ENCODE measurements around the gene MARK2. TPM values are rescaled to one million over a fixed set of nuclear protein-coding genes. Genes with fewer than 3 reads are reported as not detected.
A peak's percentile ranks its signal among the peaks of the same experiment; 100 is the strongest.

The MARK2 gene
- total and polyA plus RNA-seq, 11 donors: 17.0 to 53.5 (median 37.5) TPM

GRCh38 chr11:63908631-63909401, 69.9 kb downstream of the MARK2 start:
- Histone ChIP-seq H3K4me1 (peaks cover 0 to 35% (median 6%) of the 10 kb centered on the region in 12 donors), H3K9me3 (no peaks in the 10 kb centered on the region), H3K36me3 (peaks cover 0 to 59% (median 52%) of the 10 kb centered on the region in 9 donors), H3K4me3 (no peak overlapping the region), H3K27ac (no peak overlapping the region), H3K27me3 (no peaks in the 10 kb centered on the region)
- WGBS, 4 donors: 80 to 86% (median 82%) methylated on average over 41 to 46 of the region's 46 CpGs
- intact Hi-C loops (cut with DNase I): loop anchor here in 1 of 10 donors (5.0 kb wide), 1 partner anchor 33 kb away; no protein-coding TSS in a partner anchor
- DNase-seq (peak in 3 of 5 donors; percentile 42 to 59 (median 54)), ATAC-seq (peak in 3 of 4 donors; percentile 43 to 49 (median 49))
- TF ChIP-seq POLR2A (IDR thresholded peaks at IDR 0.05) (no peak), CTCF (IDR thresholded peaks at IDR 0.05) (no peak)

GRCh38 chr11:63909591-63910506, 70.9 kb downstream of the MARK2 start:
- intact Hi-C loops (cut with DNase I): loop anchor here in 1 of 10 donors (5.0 kb wide), 1 partner anchor 32 kb away; no protein-coding TSS in a partner anchor
- peak overlapping the region in 4 of 12 donors; percentile 0 to 29 (median 16) for H3K27ac ChIP-seq

GRCh38 chr11:63910675-63911074, 71.8 kb downstream of the MARK2 start:
- 63 to 65% (median 64%) methylated on average over 9 of the region's 9 CpGs for WGBS, 4 donors
- peaks cover 0 to 40% (median 33%) of the 10 kb centered on the region in 9 donors for H3K36me3 ChIP-seq
- DNase-seq (no peak), ATAC-seq (no peak)
- peaks cover 0 to 2% (median 0%) of the 10 kb centered on the region in 9 donors for H3K27me3 ChIP-seq
- no peaks in the 10 kb centered on the region for H3K9me3 ChIP-seq
- no peak for TF ChIP-seq POLR2A (IDR thresholded peaks at IDR 0.05)
- no peak for TF ChIP-seq CTCF (IDR thresholded peaks at IDR 0.05)
- no peak overlapping the region for H3K4me3 ChIP-seq
- peaks cover 0 to 44% (median 12%) of the 10 kb centered on the region in 12 donors for H3K4me1 ChIP-seq
- intact Hi-C loops (cut with DNase I): no loop called here
- peak overlapping the region in 1 of 12 donors; percentile 1 for H3K27ac ChIP-seq

More at GRCh38 chr11:63909591-63910506, 70.9 kb downstream of the MARK2 start:
- WGBS, 4 donors: 56 to 72% (median 63%) methylated on average over 21 to 24 of the region's 24 CpGs
- Histone ChIP-seq H3K36me3 (peaks cover 0 to 49% (median 42%) of the 10 kb centered on the region in 9 donors), H3K4me1 (peaks cover 0 to 35% (median 6%) of the 10 kb centered on the region in 12 donors), H3K4me3 (no peak overlapping the region), H3K27me3 (no peaks in the 10 kb centered on the region), H3K9me3 (no peaks in the 10 kb centered on the region)
- DNase-seq (no peak), ATAC-seq (peak in 1 of 4 donors; percentile 8)
- TF ChIP-seq POLR2A (IDR thresholded peaks at IDR 0.05) (no peak), CTCF (IDR thresholded peaks at IDR 0.05) (no peak)

Measured in heart left ventricle (tissue), 16 donors.